M059J (cell line): ENCODE data around the gene MZB1. TPM values are rescaled to one million over a fixed set of nuclear protein-coding genes. Genes with fewer than 3 reads are reported as not detected.
A peak's percentile ranks its signal among the peaks of the same experiment; 100 is the strongest.
"Not testable (repeated sequence)": the region's sequence is repeated elsewhere in the genome, so short reads cannot be mapped to it uniquely, and the experiment has no call there.

Source experiments
- DNase-seq: peaks from one replicate; pipeline ENCODE4 v3.0.0-alpha.2; 2012; ENCODE audit warnings: low read depth
- total RNA-seq: library from RNA; depleted of rRNA; stranded (reverse); fragments of >200 nt; shearing (Covaris generic); gene quantifications from 2 replicates; pipeline ENCODE4 v1.2.3, GENCODE V29; 2014

MZB1 gene
- total RNA-seq, 1 experiment from 2014 or later, result not detected

DNA sequence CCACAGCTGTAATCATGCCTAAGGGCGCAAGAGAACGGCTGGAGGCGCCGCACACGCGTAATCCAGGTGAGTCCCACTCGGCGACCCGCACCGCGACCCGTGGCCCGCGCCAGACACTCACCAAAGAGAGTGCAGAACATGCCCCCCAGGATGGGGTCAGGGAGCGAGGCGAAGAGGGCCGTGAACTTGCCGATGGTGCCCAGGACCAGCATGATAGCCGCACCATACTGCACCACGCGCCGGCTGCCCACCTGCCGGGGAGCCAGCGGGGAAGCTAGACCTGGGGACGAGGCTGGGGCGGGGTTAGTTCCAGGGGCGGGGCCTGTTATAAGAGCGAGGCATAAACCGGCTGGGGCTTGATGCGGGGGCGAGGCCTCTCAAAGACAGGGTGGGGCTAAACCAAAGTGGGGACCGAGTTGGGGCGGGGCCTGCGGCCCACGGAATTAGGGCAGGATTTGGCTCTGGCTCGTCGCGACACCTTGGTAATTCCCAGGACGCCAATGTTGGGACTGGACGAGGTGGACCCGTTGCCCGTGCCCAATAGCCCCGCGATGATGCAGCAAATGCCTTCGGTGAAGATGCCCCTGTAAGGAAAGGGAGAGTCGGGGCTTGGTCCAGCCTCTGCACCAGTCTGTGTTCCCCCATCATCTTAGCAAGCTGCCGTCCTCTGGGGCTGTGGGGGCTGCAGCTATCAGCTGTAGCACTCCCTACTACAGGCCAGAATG is 11.4 kb downstream of the MZB1 start:
- no peak for DNase-seq

DNA sequence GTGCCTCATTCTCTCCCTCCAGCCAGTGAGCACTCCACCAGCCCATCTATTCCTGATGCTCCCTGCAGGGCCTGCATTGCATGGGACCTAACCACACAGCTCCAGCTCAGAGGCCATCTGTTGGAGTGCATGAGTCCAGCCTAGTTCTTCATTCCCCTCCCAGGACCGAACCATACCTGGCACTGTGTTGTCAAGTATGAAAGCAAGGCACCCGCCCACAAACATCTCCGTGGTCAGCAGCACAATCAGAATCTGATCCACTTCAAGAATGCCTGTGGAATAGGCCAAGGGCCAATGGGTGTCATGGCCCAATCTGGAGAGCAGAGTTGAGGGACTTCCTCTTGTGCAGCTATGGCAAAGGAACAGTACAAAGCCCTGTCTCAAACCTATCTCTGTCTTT is 12.5 kb downstream of the MZB1 start:
- no peak for DNase-seq

DNA sequence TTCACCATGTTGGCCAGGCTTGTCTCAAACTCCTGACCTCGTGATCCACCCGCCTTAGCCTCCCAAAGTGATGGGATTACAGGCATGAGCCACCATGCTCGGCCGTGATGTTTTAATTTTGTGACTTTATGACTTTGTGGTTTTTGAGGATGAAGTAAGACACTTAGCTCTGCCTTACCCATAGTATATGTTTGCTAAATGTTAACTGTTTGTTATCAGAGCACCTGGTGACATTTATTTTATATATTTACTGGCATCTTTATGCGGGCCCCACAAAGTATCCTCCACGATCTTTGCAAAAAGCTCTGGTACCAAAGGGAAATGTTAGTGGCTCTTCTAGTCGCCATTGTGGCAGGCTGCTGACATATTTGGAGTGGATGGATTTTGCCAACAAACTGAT is 13.3 kb downstream of the MZB1 start:
- no peak for DNase-seq

- no peak for DNase-seq
Observed at GRCh38 chr5:139374909-139375308, 14.8 kb downstream of the MZB1 start.

DNA sequence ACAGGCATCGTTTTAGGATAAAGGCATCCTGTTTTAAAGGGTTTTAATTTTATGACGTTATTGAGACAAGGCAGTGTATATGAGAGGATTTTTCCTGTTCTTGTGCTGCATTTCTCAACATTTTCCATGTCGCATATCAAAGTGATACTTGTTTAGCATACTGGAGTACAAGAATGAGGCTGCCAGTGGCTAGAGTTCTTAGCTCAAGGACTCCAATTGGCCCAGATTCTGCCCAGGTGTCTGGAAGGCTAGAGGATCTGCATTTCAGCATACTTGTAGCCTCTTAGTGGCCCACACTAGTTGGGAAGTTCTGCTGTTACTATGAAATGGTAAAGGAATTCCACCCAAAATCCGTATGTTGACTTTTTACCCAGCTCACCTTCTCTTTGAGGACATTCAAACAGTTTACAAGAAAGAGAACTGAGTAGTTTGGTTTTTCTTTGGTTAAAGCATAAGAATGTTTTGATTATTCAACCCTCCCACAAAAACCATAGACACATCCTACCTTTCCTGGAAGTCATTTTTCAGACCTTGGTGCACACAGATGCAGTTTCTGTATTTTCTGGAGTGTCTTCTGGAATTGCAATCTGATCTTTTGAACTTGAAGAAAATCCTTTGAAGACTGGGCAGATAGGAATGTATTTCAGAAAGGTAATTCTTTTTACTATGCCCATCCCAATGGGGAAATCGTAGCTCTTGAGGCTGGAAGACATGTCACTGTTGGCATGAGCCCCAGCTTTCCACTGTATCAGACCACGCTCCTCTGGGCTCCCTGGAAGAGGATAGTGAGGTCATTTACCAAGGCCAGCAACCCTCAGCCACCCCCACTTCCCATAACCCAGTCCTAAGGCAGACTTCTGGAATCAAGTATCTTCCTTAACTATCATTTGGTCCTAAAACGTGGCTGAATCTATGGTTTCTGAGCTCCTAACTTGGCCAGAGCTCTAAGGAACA is 18.0 kb downstream of the MZB1 start:
- DNase-seq, result peak; percentile 73

DNA sequence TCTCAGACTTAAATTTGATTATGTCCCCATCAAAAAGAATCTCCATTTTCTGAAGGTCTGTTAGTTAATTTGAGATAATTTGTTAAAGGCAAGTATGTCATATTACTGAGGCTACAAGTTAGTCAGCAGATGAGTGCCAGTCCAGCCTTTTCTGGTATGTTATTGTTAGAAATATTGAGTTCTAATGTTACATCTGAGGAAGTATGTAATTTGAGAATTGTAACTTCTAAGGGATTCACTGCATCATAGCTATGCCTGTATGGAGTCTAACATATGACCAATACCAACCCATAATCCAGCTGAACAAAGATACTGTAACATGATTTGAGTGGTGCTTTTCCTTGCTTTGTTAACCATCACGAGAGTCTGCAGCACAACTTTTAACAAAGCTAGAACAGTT is 20.5 kb downstream of the MZB1 start:
- DNase-seq, result no peak

- DNase-seq, result no peak
Observed at GRCh38 chr5:139368613-139369012, 21.1 kb downstream of the MZB1 start.

- DNase-seq, result no peak
Observed at GRCh38 chr5:139364466-139364865, 25.2 kb downstream of the MZB1 start.

- DNase-seq, result no peak
Observed at GRCh38 chr5:139363937-139364336, 25.8 kb downstream of the MZB1 start.

- DNase-seq, result no peak
Observed at GRCh38 chr5:139361835-139362429, 27.8 kb downstream of the MZB1 start.

- DNase-seq, result no peak
Observed at GRCh38 chr5:139360384-139360783, 29.3 kb downstream of the MZB1 start.

DNA sequence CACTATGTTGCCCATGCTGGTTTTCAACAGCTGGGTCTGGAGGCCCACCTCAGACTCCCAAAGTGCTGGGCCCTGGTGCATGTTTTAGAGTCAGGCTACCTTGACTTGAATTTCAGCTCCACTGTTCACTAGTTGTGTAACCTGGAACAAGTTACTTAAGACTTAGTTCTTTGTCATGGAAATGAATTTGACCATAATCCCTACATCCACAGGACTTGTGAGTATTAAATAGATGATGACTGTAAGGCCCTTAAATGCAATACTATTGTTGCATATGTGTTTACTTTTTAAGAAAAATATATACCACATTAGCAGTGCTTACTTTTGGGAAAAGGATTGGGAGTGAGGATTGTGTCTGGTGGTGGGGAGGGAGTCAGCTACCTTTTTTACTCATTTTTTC is 31.6 kb downstream of the MZB1 start:
- DNase-seq, result no peak

DNA sequence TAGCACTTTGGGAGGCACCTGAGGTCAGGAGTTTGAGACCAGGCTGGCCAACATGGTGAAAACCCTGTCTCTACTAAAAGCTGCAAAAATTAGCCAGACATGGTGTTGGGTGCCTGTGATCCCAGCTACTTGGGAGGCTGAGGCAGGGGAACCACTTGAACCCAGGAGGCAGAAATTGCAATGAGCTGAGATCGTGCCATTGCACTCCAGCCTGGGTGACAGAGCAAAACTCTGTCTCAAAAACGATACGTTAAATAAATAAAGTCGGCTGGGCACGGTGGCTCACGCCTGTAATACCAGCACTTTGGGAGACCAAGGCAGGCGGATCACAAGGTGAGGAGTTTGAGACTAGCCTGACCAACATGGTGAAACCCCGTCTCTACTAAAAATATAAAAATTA is 33.8 kb downstream of the MZB1 start:
- not testable (repeated sequence) for DNase-seq

DNA sequence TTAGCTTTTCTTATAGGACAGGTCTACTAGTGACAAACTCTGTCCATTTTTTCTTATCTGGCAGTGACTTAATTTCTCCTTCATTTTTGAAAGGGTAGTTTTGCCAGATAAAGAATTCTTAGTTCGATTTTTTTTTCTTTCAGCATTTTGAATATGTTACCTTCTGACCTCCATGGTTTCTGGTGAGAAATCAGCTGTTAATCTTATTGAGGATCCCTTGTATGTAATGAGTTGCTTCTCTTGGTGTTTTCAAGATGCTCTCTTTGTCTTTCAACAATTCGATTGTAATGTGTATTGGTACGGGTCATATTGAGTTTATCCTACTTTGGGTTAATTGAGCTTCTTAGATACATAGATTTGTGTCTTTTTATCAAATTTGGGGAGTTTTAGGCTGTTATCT is 35.5 kb downstream of the MZB1 start:
- DNase-seq, result no peak

DNA sequence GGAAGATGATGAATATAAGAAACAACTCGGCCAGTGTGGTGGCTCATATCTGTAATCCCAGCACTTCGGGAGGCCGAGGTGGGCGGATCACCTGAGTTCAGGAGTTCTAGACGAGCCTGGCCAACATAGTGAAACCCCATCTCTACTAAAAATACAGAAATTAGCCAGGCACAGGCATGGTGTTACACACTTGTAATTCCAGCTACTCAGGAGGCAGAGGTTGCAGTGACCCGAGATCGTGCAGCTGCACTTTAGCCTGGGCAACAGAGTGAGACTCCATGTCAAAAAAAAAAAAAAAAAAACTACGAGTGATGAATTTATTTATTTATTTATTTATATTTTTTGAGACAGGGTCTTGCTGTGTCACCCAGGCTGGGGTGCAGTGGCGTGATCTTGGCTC is 41.9 kb downstream of the MZB1 start:
- not testable (repeated sequence) for DNase-seq

DNA sequence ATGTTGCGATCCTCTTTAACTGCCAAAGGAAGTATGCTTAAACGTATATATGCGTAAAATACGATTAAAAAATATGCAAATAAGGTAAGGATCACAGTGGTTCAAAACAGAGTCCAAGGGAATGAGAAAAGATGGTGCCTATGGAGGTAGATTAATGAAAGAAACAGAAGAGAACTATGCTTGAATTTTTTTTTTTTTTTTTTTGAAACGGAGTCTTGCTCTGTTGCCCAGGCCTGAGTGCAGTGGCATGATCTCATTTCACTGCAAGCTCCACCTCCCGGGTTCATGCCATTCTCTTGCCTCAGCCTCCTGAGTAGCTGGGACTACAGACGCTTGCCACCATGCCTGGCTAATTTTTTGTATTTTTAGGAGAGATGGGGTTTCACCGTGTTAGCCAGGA is 44.3 kb downstream of the MZB1 start:
- not testable (repeated sequence) for DNase-seq

DNA sequence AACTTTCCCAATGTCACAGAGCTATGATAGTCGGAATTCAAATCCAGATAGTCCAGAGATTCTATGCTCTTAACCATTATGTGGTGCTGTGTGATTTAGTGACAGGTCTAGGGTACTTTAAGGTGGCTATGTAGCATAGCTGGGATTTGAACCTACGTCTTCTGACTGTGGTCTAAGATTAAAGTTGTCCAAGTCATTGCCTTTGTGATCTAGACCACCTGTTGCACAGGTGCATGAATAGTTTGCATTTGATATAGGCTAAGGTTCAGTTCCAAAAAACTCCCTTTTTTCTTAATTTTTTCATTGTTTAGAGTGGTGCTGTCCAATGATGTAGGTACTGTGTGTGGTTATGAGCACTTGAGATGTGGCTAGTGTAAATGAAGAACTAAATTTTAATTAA is 45.5 kb downstream of the MZB1 start:
- no peak for DNase-seq

GRCh38 chr5:139343476-139343875 is 46.2 kb downstream of the MZB1 start:
- no peak for DNase-seq

GRCh38 chr5:139342423-139342723 is 47.3 kb downstream of the MZB1 start:
- no peak for DNase-seq

DNA sequence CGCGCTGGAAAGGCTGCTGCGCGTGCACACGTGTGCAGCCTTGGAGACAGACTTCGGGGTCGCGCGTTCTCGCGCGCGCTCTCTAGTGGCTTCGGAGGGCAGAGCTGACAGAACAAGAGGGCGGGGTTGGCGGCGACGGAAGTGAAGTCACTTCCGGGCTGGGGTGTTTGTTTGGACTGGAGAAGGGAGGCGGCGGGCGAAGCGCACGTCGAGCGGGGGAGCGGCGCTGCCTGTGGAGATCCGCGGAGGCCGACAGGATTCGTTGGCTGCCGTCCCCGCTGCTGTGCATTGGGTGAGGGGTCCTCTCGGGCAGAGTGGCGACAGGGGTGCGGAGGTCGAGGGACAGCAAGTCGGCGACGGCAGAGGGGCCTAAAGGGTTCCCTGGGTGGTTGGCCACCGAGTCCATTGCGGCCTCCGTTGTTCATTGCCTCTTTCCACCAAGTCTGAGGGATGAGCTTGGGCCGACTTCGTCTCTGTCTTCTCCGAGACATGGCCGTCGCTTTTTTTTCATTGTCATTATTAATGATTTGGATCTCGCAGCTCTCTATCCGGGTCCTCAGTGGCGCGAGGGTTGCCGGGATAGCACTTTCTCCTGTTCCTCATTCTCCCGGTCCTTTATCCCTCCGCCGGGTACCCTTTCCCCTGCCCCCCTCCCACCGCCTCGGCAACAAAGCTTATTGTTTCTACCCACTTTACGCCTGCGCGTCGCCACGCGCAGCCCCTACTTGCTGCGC is 47.9 kb downstream of the MZB1 start, which contains the start of gene PAIP2:
PAIP2 (plus strand) TSS at position 166 of the 734 bp plus-strand sequence. CDS start 21,931 bp downstream, outside the sequence.
- peak; percentile 96 for DNase-seq

DNA sequence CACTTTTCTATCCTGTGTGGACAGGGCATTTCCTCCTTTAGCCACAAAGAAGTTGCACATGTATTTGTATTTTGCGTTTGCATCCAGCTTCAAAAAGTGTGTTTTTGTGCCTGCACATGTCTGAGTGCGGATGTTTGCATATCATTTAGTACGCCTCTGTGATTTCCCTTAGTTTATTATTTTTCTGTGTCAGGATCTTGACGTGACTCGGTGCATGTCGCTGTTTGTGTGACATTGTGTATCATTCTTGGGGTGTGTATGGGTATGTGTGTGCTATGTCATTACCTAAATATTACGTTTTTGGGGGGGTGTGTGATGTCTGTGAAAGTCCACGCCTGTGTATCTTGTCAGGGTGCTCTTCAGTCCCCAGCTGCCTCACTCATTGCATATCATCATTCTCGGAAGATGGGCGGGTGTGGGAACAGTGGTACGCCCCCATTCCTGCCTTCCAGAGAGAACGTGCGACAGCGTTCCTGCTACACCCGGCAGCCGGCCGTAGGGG is 48.5 kb downstream of the MZB1 start:
- DNase-seq, result no peak

- DNase-seq, result no peak
Observed at GRCh38 chr5:139340051-139340450, 49.7 kb downstream of the MZB1 start.
